Keratinocyte (primary cell): ENCODE results near the gene ZNF488. TPM values are rescaled to one million over a fixed set of nuclear protein-coding genes. Genes with fewer than 3 reads are reported as not detected.

Experiments
- DNase-seq: peaks from one replicate; pipeline ENCODE4 v3.0.0-alpha.2; 2011; ENCODE audit warnings: low read depth, missing footprints, low spot score
- FAIRE-seq: peaks from 2 replicates; lab custom pipeline; 2011; peaks lifted over from hg19 to GRCh38; lab: Jason Lieb, UNC
- H2AFZ ChIP-seq: 2 replicates; pipeline ENCODE4 v1.6.0; 2012; ENCODE audit warnings: low read length, control low read depth, inconsistent platforms; ENCODE audit not compliant: control insufficient read depth
- H3K27ac ChIP-seq: 2 replicates; pipeline ENCODE4 v1.5.1; 2011; ENCODE audit warnings: low read length; ENCODE audit not compliant: control insufficient read depth, insufficient read depth
- H3K27me3 ChIP-seq: 3 replicates; pipeline ENCODE4 v1.6.0; 2011; ENCODE audit warnings: low read length; ENCODE audit not compliant: control insufficient read depth, insufficient read depth; ENCODE audit errors: extremely low read depth
- H3K36me3 ChIP-seq, 2 experiments: 2 replicates in 1 of 2; 3 replicates in 1 of 2; pipeline ENCODE4 v1.5.1; 2011; ENCODE audit warnings: low read length in 2 of 2, mild to moderate bottlenecking in 1 of 2; ENCODE audit not compliant: control insufficient read depth in 2 of 2, insufficient read depth in 2 of 2; ENCODE audit errors: extremely low read depth in 1 of 2
- H3K4me1 ChIP-seq: 3 replicates; pipeline ENCODE4 v1.5.1; 2011; ENCODE audit warnings: low read length; ENCODE audit not compliant: control insufficient read depth, insufficient read depth; ENCODE audit errors: extremely low read depth
- H3K4me2 ChIP-seq: 3 replicates; pipeline ENCODE4 v1.6.0; 2011; ENCODE audit warnings: low read depth, low read length; ENCODE audit not compliant: control insufficient read depth, insufficient read depth; ENCODE audit errors: extremely low read depth
- H3K4me3 ChIP-seq, 3 experiments: fragments of 200-600 bp in 1 of 3; sonication (generic) in 1 of 3; 2 replicates in 2 of 3; 3 replicates in 1 of 3; pipeline ENCODE4 v1.5.1; 2011 to 2016; ENCODE audit warnings: low read length in 3 of 3, mild to moderate bottlenecking in 3 of 3, control low read depth in 2 of 3, inconsistent platforms in 1 of 3, low read depth in 1 of 3, mixed read lengths in 1 of 3, mixed run types in 1 of 3, moderate library complexity in 1 of 3; ENCODE audit not compliant: control insufficient read depth in 2 of 3, insufficient read depth in 2 of 3; ENCODE audit errors: extremely low read depth in 1 of 3
- H3K79me2 ChIP-seq: 2 replicates; pipeline ENCODE4 v1.6.0; 2012; ENCODE audit warnings: low read length; ENCODE audit not compliant: control insufficient read depth, insufficient read depth
- H3K9ac ChIP-seq: 3 replicates; pipeline ENCODE4 v1.6.0; 2011; ENCODE audit warnings: low read length; ENCODE audit not compliant: control insufficient read depth, insufficient read depth; ENCODE audit errors: extremely low read depth
- H3K9me1 ChIP-seq: 3 replicates; pipeline ENCODE4 v1.6.0; 2011; ENCODE audit warnings: low read length; ENCODE audit not compliant: control insufficient read depth, insufficient read depth; ENCODE audit errors: extremely low read depth
- H3K9me3 ChIP-seq: 2 replicates; pipeline ENCODE4 v1.5.1; 2012; ENCODE audit warnings: low read depth, low read length; ENCODE audit not compliant: control insufficient read depth
- H4K20me1 ChIP-seq: 3 replicates; pipeline ENCODE4 v1.6.0; 2011; ENCODE audit warnings: low read length; ENCODE audit not compliant: control insufficient read depth, insufficient read depth; ENCODE audit errors: extremely low read depth
- EZH2 ChIP-seq: IDR thresholded peaks from one replicate; pipeline ENCODE4 v1.6.1; 2012; ENCODE audit warnings: inconsistent platforms, mild to moderate bottlenecking, low read length, moderate library complexity
- dilution Hi-C: fragments of 300-500 bp; cut with MboI; formaldehyde crosslinking; loops from one replicate; pipeline ENCODE4 v1.7.0; 2020; ENCODE audit warnings: low sequenced_read_pairs; ENCODE audit not compliant: extremely low pct_ligation_motif_present
- polyA plus RNA-seq, 5 experiments: library from polyadenylated mRNA; depleted of rRNA in 3 of 5; stranded (reverse) in 3 of 5; stranded (forward) in 1 of 5; unstranded in 1 of 5; fragments of >200 nt; gene quantifications; 1 replicate in 1 of 5; 2 replicates in 3 of 5; 3 replicates in 1 of 5; pipeline versions ENCODE4 v1.2.1 to v1.2.3, GENCODE V29; 2011 to 2012; ENCODE audit warnings: missing spikeins in 2 of 5, low read depth in 1 of 5, low replicate concordance in 1 of 5
- TF ChIP-seq, protein P1 (sequence below), 3 experiments: IDR thresholded peaks in 1 of 3; conservative IDR thresholded peaks in 1 of 3; optimal IDR thresholded peaks in 1 of 3; 2 replicates in 2 of 3; 3 replicates in 1 of 3; pipeline versions ENCODE3 to v1.5.1; 2011; ENCODE audit warnings: low read length in 3 of 3, mild to moderate bottlenecking in 3 of 3, moderate library complexity in 2 of 3, control low read depth in 1 of 3, inconsistent platforms in 1 of 3; ENCODE audit not compliant: insufficient read depth in 2 of 3; ENCODE audit errors: extremely low read depth in 1 of 3

The ZNF488 gene
- polyA plus RNA-seq, 1 donor (not counting 4 experiments of a cell fraction or from before 2014, with no cell fraction given), result 1.2 TPM

DNA sequence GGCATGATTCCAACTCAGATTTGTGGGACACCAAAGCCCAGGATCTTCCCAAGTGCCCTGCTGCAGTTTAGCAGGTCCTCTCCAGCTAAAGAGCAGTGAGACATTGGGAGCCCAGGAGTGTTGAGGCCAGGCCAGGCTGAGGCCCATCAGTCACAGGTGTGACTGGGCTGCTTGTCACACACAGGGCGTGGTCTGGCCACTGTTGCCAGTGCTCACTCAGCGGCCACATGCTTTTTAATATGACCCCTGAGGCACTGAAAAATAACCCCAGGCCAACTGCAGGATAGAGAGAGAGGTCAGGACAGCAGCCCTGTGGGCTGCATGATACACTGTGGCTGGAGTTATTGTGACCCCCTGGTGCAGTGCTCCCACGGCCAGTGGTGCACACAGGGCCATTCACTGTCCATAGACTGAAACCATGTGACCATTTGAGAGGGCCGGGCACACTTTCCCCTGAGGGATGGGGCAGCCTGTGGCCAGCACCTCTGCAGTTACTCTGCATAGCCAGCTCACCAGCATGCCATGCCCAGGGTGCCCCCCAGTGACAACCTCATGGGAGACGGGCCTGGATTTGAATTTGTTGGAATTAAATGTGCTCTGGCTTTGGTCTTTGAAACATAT is 57.7 kb downstream of the ZNF488 start:
- no peak for FAIRE-seq
- Histone ChIP-seq H3K27ac (no peak overlapping the region), H3K4me3 (no peak overlapping the region), H3K36me3 (no peaks in the 10 kb centered on the region), H3K9me1 (no peaks in the 10 kb centered on the region), H3K4me2 (no peak overlapping the region), H3K27me3 (peaks cover 21% of the 10 kb centered on the region), H3K9ac (no peak overlapping the region), H3K9me3 (no peaks in the 10 kb centered on the region), H2AFZ (no peak overlapping the region), H3K4me1 (no peaks in the 10 kb centered on the region), H3K79me2 (no peaks in the 10 kb centered on the region), H4K20me1 (no peaks in the 10 kb centered on the region)
- DNase-seq, result no peak
- TF ChIP-seq EZH2, result no peak
- TF ChIP-seq, protein P1, sequence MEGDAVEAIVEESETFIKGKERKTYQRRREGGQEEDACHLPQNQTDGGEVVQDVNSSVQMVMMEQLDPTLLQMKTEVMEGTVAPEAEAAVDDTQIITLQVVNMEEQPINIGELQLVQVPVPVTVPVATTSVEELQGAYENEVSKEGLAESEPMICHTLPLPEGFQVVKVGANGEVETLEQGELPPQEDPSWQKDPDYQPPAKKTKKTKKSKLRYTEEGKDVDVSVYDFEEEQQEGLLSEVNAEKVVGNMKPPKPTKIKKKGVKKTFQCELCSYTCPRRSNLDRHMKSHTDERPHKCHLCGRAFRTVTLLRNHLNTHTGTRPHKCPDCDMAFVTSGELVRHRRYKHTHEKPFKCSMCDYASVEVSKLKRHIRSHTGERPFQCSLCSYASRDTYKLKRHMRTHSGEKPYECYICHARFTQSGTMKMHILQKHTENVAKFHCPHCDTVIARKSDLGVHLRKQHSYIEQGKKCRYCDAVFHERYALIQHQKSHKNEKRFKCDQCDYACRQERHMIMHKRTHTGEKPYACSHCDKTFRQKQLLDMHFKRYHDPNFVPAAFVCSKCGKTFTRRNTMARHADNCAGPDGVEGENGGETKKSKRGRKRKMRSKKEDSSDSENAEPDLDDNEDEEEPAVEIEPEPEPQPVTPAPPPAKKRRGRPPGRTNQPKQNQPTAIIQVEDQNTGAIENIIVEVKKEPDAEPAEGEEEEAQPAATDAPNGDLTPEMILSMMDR (optimal IDR thresholded peaks at IDR 0.05 in 1 of 3, IDR thresholded peaks at IDR 0.05 in 1 of 3, conservative IDR thresholded peaks at IDR 0.05 in 1 of 3; ENCODE audit: extremely low read depth in 1 of 3, insufficient read depth in 2 of 3, low read length in 3 of 3), result no peak
- dilution Hi-C loops, result no loop called here

GRCh38 chr10:47325303-47326291 is 58.5 kb downstream of the ZNF488 start:
- dilution Hi-C loops, result no loop called here
- H3K4me1 ChIP-seq, result no peaks in the 10 kb centered on the region
- no peaks in the 10 kb centered on the region for H4K20me1 ChIP-seq
- DNase-seq (no peak), FAIRE-seq (no peak)
- no peak overlapping the region for H3K27ac ChIP-seq
- H3K79me2 ChIP-seq, result no peaks in the 10 kb centered on the region
- H3K4me2 ChIP-seq, result no peak overlapping the region
- no peak overlapping the region for H2AFZ ChIP-seq
- H3K9me3 ChIP-seq, result no peaks in the 10 kb centered on the region
- H3K4me3 ChIP-seq, result no peak overlapping the region
- TF ChIP-seq, protein P1 (optimal IDR thresholded peaks at IDR 0.05 in 1 of 3, IDR thresholded peaks at IDR 0.05 in 1 of 3, conservative IDR thresholded peaks at IDR 0.05 in 1 of 3; ENCODE audit: extremely low read depth in 1 of 3, insufficient read depth in 2 of 3, low read length in 3 of 3), result no peak
- TF ChIP-seq EZH2, result no peak
- no peaks in the 10 kb centered on the region for H3K36me3 ChIP-seq
- H3K27me3 ChIP-seq, result peaks cover 23% of the 10 kb centered on the region
- no peak overlapping the region for H3K9ac ChIP-seq
- no peaks in the 10 kb centered on the region for H3K9me1 ChIP-seq
